ENCODE results near the gene MRPS31. TPM values are rescaled to one million over a fixed set of nuclear protein-coding genes. Genes with fewer than 3 reads are reported as not detected.

The MRPS31 gene
- total and polyA plus RNA-seq, 2 donors (not counting 3 experiments of a cell fraction or from before 2014, with no cell fraction given) = 7.6 to 17.8 TPM

GRCh38 chr13:40806241-40806640 lies 35.3 kb upstream of the MRPS31 start:
- no peaks in the 10 kb centered on the region for H3K9me3 ChIP-seq (replicated peaks; ENCODE audit: control insufficient read depth, insufficient read depth, low read length)
- no TSS peak for BruUV-seq (replicated peaks)
- dilution Hi-C loops (cut with MboI; ENCODE audit: extremely low pct_ligation_motif_present, low sequenced_read_pairs) = no loop called here
- no peaks in the 10 kb centered on the region for H3K27me3 ChIP-seq (ENCODE audit: control insufficient read depth in 2 of 2, insufficient read depth in 2 of 2, low read length in 2 of 2)
- no peaks in the 10 kb centered on the region for H4K20me1 ChIP-seq (replicated peaks; ENCODE audit: control insufficient read depth, extremely low read depth, insufficient read depth, low read length)
- POLR2A ChIA-PET = no interaction called here
- H3K4me2 ChIP-seq (ENCODE audit: insufficient read depth, low read length) = no peak overlapping the region
- H3K9ac ChIP-seq (replicated peaks; ENCODE audit: extremely low read depth, insufficient read depth, low read length) = no peak overlapping the region
- no peak overlapping the region for H3K4me3 ChIP-seq (replicated peaks in 1 of 3; ENCODE audit: insufficient read depth in 1 of 3, low read depth in 1 of 3, low read length in 3 of 3)
- no peak overlapping the region for H2AFZ ChIP-seq (ENCODE audit: low read depth, low read length)
- no peaks in the 10 kb centered on the region for H3K4me1 ChIP-seq (ENCODE audit: control insufficient read depth, extremely low read depth, insufficient read depth, low read length)
- intact Hi-C loops (cut with micrococcal nuclease) = no loop called here
- H3K36me3 ChIP-seq (ENCODE audit: control insufficient read depth in 2 of 2, extremely low read depth in 1 of 2, insufficient read depth in 2 of 2, low read length in 2 of 2) = peaks cover 0 to 5% of the 10 kb centered on the region in 2 experiments
- TF ChIP-seq POLR2A (IDR thresholded peaks at IDR 0.05; ENCODE audit: low read depth, low read length) (no peak), POLR2AphosphoS5 (IDR thresholded peaks at IDR 0.05; ENCODE audit: insufficient read depth, low read depth, low read length) (no peak), EZH2 (IDR thresholded peaks at IDR 0.05; ENCODE audit: borderline replicate concordance, low read depth, low read length, severe bottlenecking) (no peak), JUN (IDR thresholded peaks at IDR 0.05; ENCODE audit: borderline replicate concordance, insufficient read depth, insufficient read length, low read depth) (no peak), MAX (IDR thresholded peaks at IDR 0.05; ENCODE audit: insufficient read depth, insufficient read length) (no peak), MYC (IDR thresholded peaks at IDR 0.05; ENCODE audit: low read depth, low read length) (no peak), GATA2 (IDR thresholded peaks at IDR 0.05; ENCODE audit: insufficient read depth, insufficient read length, low read depth, low read length) (no peak), FOS (IDR thresholded peaks at IDR 0.05; ENCODE audit: borderline replicate concordance, insufficient read depth, low read length) (no peak)
- TF ChIP-seq, protein P1, sequence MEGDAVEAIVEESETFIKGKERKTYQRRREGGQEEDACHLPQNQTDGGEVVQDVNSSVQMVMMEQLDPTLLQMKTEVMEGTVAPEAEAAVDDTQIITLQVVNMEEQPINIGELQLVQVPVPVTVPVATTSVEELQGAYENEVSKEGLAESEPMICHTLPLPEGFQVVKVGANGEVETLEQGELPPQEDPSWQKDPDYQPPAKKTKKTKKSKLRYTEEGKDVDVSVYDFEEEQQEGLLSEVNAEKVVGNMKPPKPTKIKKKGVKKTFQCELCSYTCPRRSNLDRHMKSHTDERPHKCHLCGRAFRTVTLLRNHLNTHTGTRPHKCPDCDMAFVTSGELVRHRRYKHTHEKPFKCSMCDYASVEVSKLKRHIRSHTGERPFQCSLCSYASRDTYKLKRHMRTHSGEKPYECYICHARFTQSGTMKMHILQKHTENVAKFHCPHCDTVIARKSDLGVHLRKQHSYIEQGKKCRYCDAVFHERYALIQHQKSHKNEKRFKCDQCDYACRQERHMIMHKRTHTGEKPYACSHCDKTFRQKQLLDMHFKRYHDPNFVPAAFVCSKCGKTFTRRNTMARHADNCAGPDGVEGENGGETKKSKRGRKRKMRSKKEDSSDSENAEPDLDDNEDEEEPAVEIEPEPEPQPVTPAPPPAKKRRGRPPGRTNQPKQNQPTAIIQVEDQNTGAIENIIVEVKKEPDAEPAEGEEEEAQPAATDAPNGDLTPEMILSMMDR (IDR thresholded peaks at IDR 0.05; ENCODE audit: extremely low read depth in 1 of 2, insufficient read depth in 1 of 2, low read depth in 1 of 2, low read length in 2 of 2) = no peak
- DNase-seq (ENCODE audit: low read depth, low spot score) (no peak), FAIRE-seq (no peak)
- H3K27ac ChIP-seq (ENCODE audit: insufficient read depth, low read depth, low read length) = no peak overlapping the region
- no peaks in the 10 kb centered on the region for H3K9me1 ChIP-seq (replicated peaks; ENCODE audit: control insufficient read depth, extremely low read depth, insufficient read depth, low read length)
- H3K79me2 ChIP-seq (ENCODE audit: control insufficient read depth, insufficient read depth, low read length) = no peaks in the 10 kb centered on the region
- CTCF ChIA-PET = no interaction called here

All from endothelial cell of umbilical vein (primary cell).